HepG2 (cell line): ENCODE data around the gene SMAD7. TPM values are rescaled to one million over a fixed set of nuclear protein-coding genes. Genes with fewer than 3 reads are reported as not detected.

Source experiments
- HIC2 ChIP-seq: sonication (generic); formaldehyde crosslinking; IDR thresholded peaks from 2 replicates; pipeline ENCODE4 v1.9.0; 2022; ENCODE audit warnings: low read depth, missing genetic modification reagents
- HMGXB3 ChIP-seq: sonication (generic); formaldehyde crosslinking; IDR thresholded peaks from 2 replicates; pipeline ENCODE4 v1.4.0; 2020; ENCODE audit warnings: missing genetic modification reagents, borderline replicate concordance
- LRRFIP1 ChIP-seq: sonication (generic); formaldehyde crosslinking; conservative IDR thresholded peaks from 2 replicates; pipeline ENCODE4 v1.4.0; 2020; ENCODE audit warnings: missing genetic modification reagents
- polyA plus RNA-seq, 8 experiments: library from polyadenylated mRNA; depleted of rRNA in 3 of 8; stranded (reverse) in 7 of 8; unstranded in 1 of 8; fragments of >200 nt; fragmentation: Illumina TruSeq in 4 of 8; extraction: Trizol in 4 of 8; gene quantifications; 2 replicates each; pipeline versions ENCODE4 v1.2.1 to v1.2.3, GENCODE V29; 2011 to 2016; ENCODE audit warnings: low read depth in 4 of 8, missing spikeins in 1 of 8, mixed read lengths in 1 of 8; ENCODE audit not compliant: insufficient read depth in 1 of 8
- total RNA-seq, 5 experiments: library from RNA; depleted of rRNA; stranded (reverse); fragments of >200 nt; fragmentation: Illumina TruSeq; extraction: Trizol; gene quantifications; 2 replicates each; pipeline ENCODE4 v1.2.3, GENCODE V29; 2016; ENCODE audit warnings: low read depth in 1 of 5

Gene SMAD7
- total and polyA plus RNA-seq, 2 of the 13 experiments (the other 11 are each of a cell fraction or from before 2014, with no cell fraction given) = 17.4 to 24.7 TPM

GRCh38 chr18:48913201-48913600 is 37.6 kb downstream of the SMAD7 start (continued):
- no peak for TF ChIP-seq LRRFIP1 (CRISPR knock-in tag)
- no peak for TF ChIP-seq HMGXB3
- 0 out of 2 replicates have a peak, but pooled peaks have one; percentile 33 for TF ChIP-seq HIC2 (CRISPR knock-in tag)
